ENCODE results near the gene PRR16. TPM values are rescaled to one million over a fixed set of nuclear protein-coding genes. Genes with fewer than 3 reads are reported as not detected.

The PRR16 gene
- total RNA-seq, result 4.0 and 4.2 TPM in 2 replicates

GRCh38 chr5:120463991-120464626 lies at the start of gene PRR16:
Gene PRR16, plus strand, starts transcription at chr5:120464300.

Data from smooth muscle cell of bladder (primary cell).